SIG-M5 (cell line): Measurements from ENCODE around the gene TXNL4A.

Experiments
- DNase-seq: peaks from one replicate; lab custom pipeline; 2025; lab: John Stamatoyannopoulos, UW

Gene TXNL4A

GRCh38 chr18:79935098-79935480, 53.3 kb downstream of the TXNL4A start:
- no peak for DNase-seq

DNA sequence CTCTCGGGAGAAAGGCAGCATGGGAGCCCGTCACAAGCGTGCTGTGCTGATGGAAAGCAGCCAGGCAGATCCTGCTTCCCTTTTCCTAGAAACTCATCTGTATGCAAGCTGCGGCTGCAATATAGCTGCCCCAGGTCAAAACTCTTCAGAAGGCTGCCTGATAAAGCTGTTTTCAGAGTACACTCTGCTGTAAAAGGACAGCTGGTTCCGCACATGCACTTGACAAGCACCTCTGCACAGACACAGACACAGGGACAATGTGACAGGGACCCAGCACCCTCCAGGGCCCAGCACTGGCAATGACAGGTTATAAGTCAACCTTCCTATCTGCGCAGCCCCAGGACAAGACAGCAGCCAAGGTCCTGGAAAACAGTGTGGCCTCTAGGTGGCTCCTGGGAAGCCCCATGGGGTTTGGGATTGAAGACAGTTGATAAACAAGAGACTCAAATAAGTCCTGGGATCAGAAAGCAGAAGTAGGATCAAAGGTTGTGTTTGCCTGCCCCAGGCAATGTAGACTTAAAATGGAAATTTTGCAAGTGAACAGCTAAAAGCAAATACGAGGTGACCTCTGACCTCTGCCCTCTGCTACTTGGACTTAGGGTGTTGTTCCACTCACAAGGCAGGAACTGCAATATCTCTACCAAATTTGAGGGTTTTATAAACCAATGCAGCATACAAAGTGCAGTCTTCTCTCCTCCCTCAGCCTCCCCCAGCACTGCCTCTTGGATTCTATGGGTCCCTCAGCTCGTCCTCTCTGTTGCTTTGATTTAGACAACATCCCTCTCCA, 53.9 kb downstream of the TXNL4A start:
- no peak for DNase-seq

GRCh38 chr18:79933765-79934164, 54.6 kb downstream of the TXNL4A start:
- DNase-seq = no peak

DNA sequence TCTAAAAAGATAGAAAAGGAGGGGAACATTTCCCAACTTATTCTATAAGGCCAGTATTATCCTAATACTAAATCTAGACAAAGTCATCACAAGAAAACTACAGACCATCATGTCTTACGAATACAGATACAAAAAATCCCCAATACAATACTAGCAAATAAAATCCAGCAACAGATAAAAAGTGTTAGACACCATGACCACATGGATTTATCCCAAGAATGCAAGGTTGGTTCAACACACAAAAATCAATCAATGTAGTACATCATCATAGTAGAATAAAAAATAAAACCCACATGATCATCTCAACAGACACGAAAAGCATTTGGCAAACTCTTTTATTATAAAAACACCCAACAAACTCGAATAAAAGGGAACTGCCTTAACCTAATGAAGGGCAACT, 55.5 kb downstream of the TXNL4A start:
- no peak for DNase-seq

GRCh38 chr18:79931475-79931874, 56.9 kb downstream of the TXNL4A start:
- no peak for DNase-seq

DNA sequence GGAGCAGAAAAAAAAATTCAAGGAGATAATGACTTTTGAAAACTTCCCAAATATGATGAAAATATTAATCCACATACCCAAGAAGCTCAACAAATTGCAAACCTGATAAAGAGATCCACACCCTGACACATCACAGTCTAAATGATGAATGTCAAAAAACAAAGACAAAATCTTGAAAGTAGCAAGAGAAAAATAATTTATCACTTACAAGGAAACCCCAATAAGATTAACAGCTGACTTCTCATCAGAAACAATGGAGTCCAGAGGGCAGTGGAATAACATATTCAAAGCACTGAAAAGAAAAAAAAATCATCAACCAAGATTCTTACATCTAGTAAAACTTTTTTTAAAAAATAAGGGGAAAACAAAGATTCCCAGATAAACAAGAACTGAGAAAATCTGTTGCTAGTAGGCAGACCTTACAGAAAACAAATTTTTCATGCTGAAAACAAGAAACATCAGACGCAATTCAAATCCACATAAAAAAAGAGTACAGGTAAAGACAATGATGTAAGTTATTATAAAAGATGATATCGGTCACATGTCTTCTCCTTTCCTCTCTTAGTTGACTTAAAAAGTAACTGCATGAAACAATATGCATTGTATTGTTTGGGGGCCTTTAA, 58.2 kb downstream of the TXNL4A start:
- no peak for DNase-seq

- DNase-seq = no peak
These were observed 59.8 kb downstream of the TXNL4A start for GRCh38 chr18:79928563-79928960.

DNA sequence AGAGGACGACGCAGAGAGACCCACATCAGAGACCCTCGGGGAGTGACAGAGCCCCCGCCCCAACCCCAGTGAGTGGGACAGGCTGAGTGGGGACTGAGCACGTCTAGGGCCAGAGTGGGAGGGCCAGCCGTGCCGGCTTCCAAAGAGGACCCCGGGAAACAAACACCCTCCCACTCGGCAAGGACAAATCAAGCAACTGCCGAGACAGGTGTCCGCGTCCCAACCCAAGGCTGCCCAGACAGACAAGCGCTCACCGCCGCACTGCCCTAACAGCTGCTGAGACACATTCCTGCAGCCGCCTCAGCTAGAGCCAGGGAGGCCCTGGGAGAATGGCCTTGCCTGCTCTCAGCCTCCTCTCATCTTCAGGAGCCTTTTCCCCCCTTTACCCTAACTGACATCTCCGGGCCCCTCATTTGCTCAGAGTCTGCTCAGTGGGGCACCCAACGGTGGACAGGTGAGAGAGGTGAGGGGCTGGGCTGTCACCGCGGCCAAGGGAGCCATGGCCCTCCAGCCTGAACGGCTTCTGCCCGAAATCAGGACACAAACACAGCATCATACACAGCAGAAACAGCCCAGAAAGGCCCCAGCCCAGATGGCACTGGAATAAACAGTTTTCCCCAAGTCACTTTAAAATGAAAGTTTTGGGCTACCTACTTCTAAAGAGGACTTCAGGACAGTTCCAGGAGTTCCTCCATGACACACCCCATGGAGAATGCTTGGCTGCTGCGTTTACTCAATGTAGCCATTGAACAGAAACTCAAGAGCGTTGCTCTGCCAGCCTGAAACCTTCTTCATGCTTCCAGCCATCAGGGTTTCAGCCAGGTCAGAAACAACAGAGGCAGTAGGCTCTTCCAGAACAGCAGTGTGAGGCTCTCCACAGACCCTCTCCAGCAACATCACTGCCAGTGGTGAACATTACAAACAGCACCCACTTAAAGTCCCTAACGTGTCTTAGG, 60.5 kb downstream of the TXNL4A start:
- DNase-seq = no peak

DNA sequence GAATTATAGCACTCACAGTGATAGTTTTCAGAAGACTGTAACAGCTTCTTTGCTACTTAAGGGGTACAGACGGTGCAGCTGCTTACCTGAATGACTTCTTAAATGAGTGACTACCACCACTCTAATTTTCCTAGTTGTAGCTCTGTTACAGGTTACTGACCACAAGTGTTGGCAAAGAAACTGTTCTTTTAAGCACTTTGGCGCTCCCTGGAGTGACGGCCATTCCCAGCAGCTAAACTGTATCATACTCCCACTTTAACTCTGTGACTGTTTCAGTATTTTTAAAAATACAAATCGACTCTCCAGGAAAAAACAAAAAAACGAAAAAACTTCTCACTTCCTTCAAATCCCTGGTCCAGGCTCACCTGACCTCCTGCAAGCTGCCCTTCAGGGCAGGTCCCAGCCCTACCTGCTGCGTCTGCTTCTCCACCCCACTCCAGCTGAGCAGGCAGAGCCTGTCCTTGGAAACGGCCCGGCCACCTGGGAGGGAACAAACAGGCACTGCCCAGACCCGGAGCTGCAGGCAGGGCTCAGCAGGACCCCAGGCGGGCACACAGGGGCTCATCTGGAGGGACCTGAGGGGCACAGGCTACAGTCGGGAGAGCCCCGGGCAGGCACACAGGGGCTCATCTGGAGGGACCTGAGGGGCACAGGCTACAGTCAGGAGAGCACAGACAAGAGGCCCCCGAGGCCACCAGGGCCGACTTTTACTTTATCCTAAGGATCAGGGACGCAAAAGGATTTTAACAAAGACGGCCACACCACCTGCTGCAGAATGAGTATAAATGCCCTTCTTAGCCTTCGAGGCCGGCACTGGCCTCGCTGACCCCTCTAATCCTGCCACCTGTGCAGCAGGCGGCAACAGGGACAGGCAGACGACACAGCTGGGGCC, 61.4 kb downstream of the TXNL4A start:
- DNase-seq = no peak

DNA sequence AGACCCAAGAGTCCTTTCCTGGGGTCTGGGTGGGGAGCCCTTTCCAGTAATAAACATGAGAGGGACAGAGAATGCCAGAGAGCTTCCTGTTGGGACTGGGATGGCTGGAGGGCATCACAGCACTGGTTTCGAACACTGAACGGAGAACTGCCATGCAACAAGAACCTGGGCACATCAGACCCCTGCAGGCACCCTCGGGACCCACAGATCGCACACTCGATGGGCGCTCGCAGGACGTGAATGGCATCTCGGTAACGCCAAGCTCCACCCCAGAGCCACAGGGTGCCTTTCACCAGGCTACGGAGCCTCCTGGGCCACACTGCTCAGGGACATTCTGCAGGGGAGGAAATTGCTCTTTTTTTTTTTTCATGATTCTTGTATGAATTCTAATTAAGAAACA, 62.1 kb downstream of the TXNL4A start:
- no peak for DNase-seq

GRCh38 chr18:79924814-79925731, 63.3 kb downstream of the TXNL4A start:
- no peak for DNase-seq

DNA sequence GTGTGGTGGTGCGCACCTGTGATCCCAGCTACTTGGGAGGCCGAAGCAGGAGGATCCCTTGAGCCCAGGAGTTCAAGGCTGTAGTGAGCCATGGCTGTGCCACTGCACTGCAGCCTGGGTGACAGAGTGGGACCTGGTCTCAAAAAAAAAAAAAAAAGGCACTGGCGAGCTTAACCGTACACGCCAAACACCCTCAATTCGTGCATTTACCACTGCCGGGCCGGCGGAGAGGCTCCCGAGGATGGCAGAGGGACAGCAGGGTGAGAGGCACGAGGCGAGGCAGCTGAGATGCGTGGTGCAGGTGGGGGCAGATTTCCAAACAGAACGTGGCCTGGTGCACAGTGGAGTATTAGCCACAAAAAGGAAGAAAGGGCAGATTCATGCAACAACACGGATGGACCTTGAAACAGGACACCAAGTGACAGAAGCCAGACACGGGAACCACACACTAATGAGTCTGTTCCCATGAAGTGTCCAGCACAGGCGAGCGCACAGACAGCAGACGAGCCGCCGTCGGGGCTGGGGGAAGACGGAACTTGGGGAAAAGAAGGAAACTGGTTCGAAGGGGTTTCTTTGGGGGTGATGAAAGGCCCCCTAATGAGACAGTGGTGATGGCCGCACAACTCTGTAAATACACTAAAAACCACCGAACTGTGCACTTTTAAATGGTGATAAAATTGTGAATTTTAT, 64.3 kb downstream of the TXNL4A start:
- no peak for DNase-seq

DNA sequence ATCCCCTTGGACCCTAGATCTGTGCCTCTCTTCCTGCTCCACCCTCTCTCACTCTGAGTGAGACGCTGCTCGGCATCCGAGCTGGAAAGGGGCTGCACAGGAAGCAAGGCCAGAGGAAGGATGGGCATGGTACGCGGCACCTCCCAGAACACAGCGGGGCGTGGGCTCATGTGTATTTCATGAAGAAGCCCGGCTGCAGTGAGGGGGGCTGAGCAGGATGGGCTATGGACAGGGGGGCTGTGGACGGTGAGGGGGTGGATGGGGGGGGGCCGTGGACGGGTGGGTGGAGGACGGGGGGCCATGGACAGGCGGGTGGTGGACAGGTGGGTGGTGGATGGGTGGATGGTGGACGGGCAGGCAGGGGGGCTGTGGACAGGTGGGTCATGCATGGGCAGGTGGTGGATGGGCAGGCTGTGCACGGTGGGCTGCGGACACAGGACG, 65.4 kb downstream of the TXNL4A start:
- no peak for DNase-seq

GRCh38 chr18:79921984-79922965, 66.1 kb downstream of the TXNL4A start:
- no peak for DNase-seq
